HepG2 (cell line): ENCODE data around the gene CYP4F12. TPM values are rescaled to one million over a fixed set of nuclear protein-coding genes. Genes with fewer than 3 reads are reported as not detected.

ENCODE experiments used
- ATAC-seq: fragments of 200-7000 bp; cut with Tn5 transposase; 3 replicates; pipeline ENCODE4 v1.9.1; 2020; ENCODE audit warnings: mild to moderate bottlenecking, moderate library complexity
- BruUV-seq: library from RNA; stranded (reverse); fragments of 400-500 nt; replicated peaks from 2 replicates; lab custom pipeline; 2021; lab: Mats Ljungman, UMichigan
- CTCF ChIA-PET: fragments of 300-600 bp; formaldehyde crosslinking; extraction: SDS; loops from one replicate; lab custom pipeline; 2021; ENCODE audit warnings: low total read pairs, inconsistent platforms, low intra/inter-chr PET ratio; lab: Yijun Ruan, JAX
- POLR2A ChIA-PET: fragments of 350-600 bp; sonication (Branson Sonifier 250); formaldehyde crosslinking; loops from one replicate; lab custom pipeline; 2020; ENCODE audit warnings: antibody characterized with exemption, inconsistent platforms; lab: Yijun Ruan, JAX
- DNase-seq: peaks from one replicate; pipeline ENCODE4 v3.0.0-alpha.2; 2015; ENCODE audit warnings: low spot score
- FAIRE-seq: peaks from 3 replicates; lab custom pipeline; 2011; peaks lifted over from hg19 to GRCh38; lab: Jason Lieb, UNC
- H2AFZ ChIP-seq: one replicate; pipeline ENCODE4 v1.6.1; 2011; ENCODE audit warnings: low read length, inconsistent platforms
- H3K27ac ChIP-seq: fragments of 300-600 bp; 3 replicates; pipeline ENCODE4 v1.8.0; 2011; ENCODE audit warnings: mixed run types, mild to moderate bottlenecking, mixed read lengths, low read length, inconsistent platforms; ENCODE audit not compliant: insufficient read depth; ENCODE audit errors: extremely low read length
- H3K27me3 ChIP-seq, 2 experiments: fragments of 200-600 bp in 1 of 2; 2 replicates in 1 of 2; 3 replicates in 1 of 2; pipeline versions ENCODE4 v1.6.0 to v1.8.0; 2011; ENCODE audit warnings: low read length in 2 of 2, mild to moderate bottlenecking in 2 of 2, moderate library complexity in 2 of 2, inconsistent platforms in 1 of 2; ENCODE audit not compliant: insufficient read depth in 2 of 2, control insufficient read depth in 1 of 2
- H3K36me3 ChIP-seq, 2 experiments: fragments of 200-600 bp in 1 of 2; replicated peaks in 1 of 2; 2 replicates in 1 of 2; 3 replicates in 1 of 2; pipeline versions ENCODE4 v1.5.1 to v1.8.0; 2011; ENCODE audit warnings: low read length in 2 of 2, inconsistent platforms in 1 of 2; ENCODE audit not compliant: insufficient read depth in 2 of 2, control insufficient read depth in 1 of 2
- H3K4me1 ChIP-seq: 2 replicates; pipeline ENCODE4 v1.5.1; 2012; ENCODE audit warnings: low read length, inconsistent platforms; ENCODE audit not compliant: insufficient read depth
- H3K4me2 ChIP-seq: 2 replicates; pipeline ENCODE4 v1.6.0; 2011; ENCODE audit warnings: low read depth, low read length, inconsistent platforms
- H3K4me3 ChIP-seq, 3 experiments: fragments of 200-600 bp in 1 of 3; sonication (generic), shearing (Covaris generic) in 1 of 3; replicated peaks in 1 of 3; 2 replicates each; pipeline ENCODE4 v1.5.1; 2011 to 2016; ENCODE audit warnings: low read length in 3 of 3, inconsistent platforms in 2 of 3, low read depth in 2 of 3, mild to moderate bottlenecking in 2 of 3, control low read depth in 1 of 3, mixed read lengths in 1 of 3; ENCODE audit not compliant: insufficient read depth in 1 of 3
- H3K79me2 ChIP-seq: one replicate; pipeline ENCODE4 v1.6.1; 2011; ENCODE audit warnings: low read length, inconsistent platforms; ENCODE audit not compliant: insufficient read depth
- H3K9ac ChIP-seq: 2 replicates; pipeline ENCODE4 v1.6.0; 2011; ENCODE audit warnings: mild to moderate bottlenecking, low read depth, low read length, inconsistent platforms; ENCODE audit not compliant: insufficient read depth
- H3K9me3 ChIP-seq: 2 replicates; pipeline ENCODE4 v1.5.1; 2012; ENCODE audit warnings: mild to moderate bottlenecking, low read length
- H4K20me1 ChIP-seq: 2 replicates; pipeline ENCODE4 v1.6.0; 2011; ENCODE audit warnings: inconsistent platforms, mild to moderate bottlenecking, low read length, moderate library complexity; ENCODE audit not compliant: insufficient read depth
- BORCS8-MEF2B ChIP-seq: sonication (generic); formaldehyde crosslinking; IDR thresholded peaks from 2 replicates; pipeline ENCODE4 v1.8.0; 2022; ENCODE audit warnings: mild to moderate bottlenecking, missing genetic modification reagents
- BRCA1 ChIP-seq: sonication (generic); formaldehyde crosslinking; IDR thresholded peaks from 2 replicates; pipeline ENCODE4 v1.4.0; 2020; ENCODE audit warnings: missing genetic modification reagents
- CREB1 ChIP-seq, 2 experiments: fragments of 450-650 bp in 1 of 2; IDR thresholded peaks; 2 replicates each; pipeline ENCODE4 v1.6.1; 2016 to 2017; ENCODE audit warnings: control low read depth in 1 of 2, mild to moderate bottlenecking in 1 of 2, missing compliant biosample characterization in 1 of 2, missing genetic modification characterization in 1 of 2
- DPF2 ChIP-seq: sonication (generic); formaldehyde crosslinking; IDR thresholded peaks from 2 replicates; pipeline ENCODE4 v1.4.0; 2020; ENCODE audit warnings: mild to moderate bottlenecking, low read depth, missing genetic modification reagents, borderline replicate concordance
- ESRRA ChIP-seq: sonication (generic); formaldehyde crosslinking; IDR thresholded peaks from 2 replicates; pipeline ENCODE4 v1.5.1; 2020; ENCODE audit warnings: mild to moderate bottlenecking, low read depth, missing genetic modification reagents
- KLF15 ChIP-seq: sonication (generic); formaldehyde crosslinking; IDR thresholded peaks from 2 replicates; pipeline ENCODE4 v1.8.1; 2023; ENCODE audit warnings: borderline replicate concordance, mild to moderate bottlenecking, inconsistent platforms, missing genetic modification reagents, mixed read lengths
- SOX6 ChIP-seq, 2 experiments: fragments of 450-650 bp in 1 of 2; sonication (generic) in 1 of 2; formaldehyde crosslinking in 1 of 2; IDR thresholded peaks; 2 replicates each; pipeline versions ENCODE4 v1.4.0 to v1.6.1; 2017 to 2020; ENCODE audit warnings: antibody characterized with exemption in 1 of 2, mild to moderate bottlenecking in 1 of 2, missing genetic modification reagents in 1 of 2
- ZBED4 ChIP-seq: sonication (generic); formaldehyde crosslinking; IDR thresholded peaks from 2 replicates; pipeline ENCODE4 v1.4.0; 2020; ENCODE audit warnings: missing genetic modification reagents, borderline replicate concordance
- ZBTB33 ChIP-seq: sonication (generic); formaldehyde crosslinking; IDR thresholded peaks from 2 replicates; pipeline ENCODE4 v1.4.0; 2020; ENCODE audit warnings: missing genetic modification reagents
- ZNF282 ChIP-seq: fragments of 450-650 bp; IDR thresholded peaks from 2 replicates; pipeline ENCODE4 v1.6.1; 2018; ENCODE audit not compliant: partially characterized antibody
- ZNF367 ChIP-seq: sonication (generic); formaldehyde crosslinking; IDR thresholded peaks from 2 replicates; pipeline ENCODE4 v1.4.0; 2020; ENCODE audit warnings: missing genetic modification reagents, borderline replicate concordance
- ZNF766 ChIP-seq: sonication (generic); formaldehyde crosslinking; IDR thresholded peaks from 2 replicates; pipeline ENCODE4 v1.5.0; 2020; ENCODE audit warnings: missing genetic modification reagents, borderline replicate concordance
- WGBS: methylation state at CpG from one replicate; pipeline ENCODE4 v1.1.6; 2017; ENCODE audit warnings: low lambda C conversion rate; 5-methylcytosine and 5-hydroxymethylcytosine counted together
- in situ Hi-C: cut with HindIII; loops from 2 replicates; pipeline ENCODE4 v1.10.0; 2017; ENCODE audit warnings: low pct_unique_long_range_greater_than_20kb; ENCODE audit not compliant: extremely low pct_ligation_motif_present
- intact Hi-C: fragments of 100-400 bp; cut with micrococcal nuclease; formaldehyde crosslinking; loops from one replicate; pipeline ENCODE4 v1.10.0; 2022; ENCODE audit not compliant: unreplicated experiment
- polyA plus RNA-seq, 8 experiments: library from polyadenylated mRNA; depleted of rRNA in 3 of 8; stranded (reverse) in 7 of 8; unstranded in 1 of 8; fragments of >200 nt; fragmentation: Illumina TruSeq in 4 of 8; extraction: Trizol in 4 of 8; gene quantifications; 2 replicates each; pipeline versions ENCODE4 v1.2.1 to v1.2.3, GENCODE V29; 2011 to 2016; ENCODE audit warnings: low read depth in 4 of 8, missing spikeins in 1 of 8, mixed read lengths in 1 of 8; ENCODE audit not compliant: insufficient read depth in 1 of 8
- total RNA-seq, 5 experiments: library from RNA; depleted of rRNA; stranded (reverse); fragments of >200 nt; fragmentation: Illumina TruSeq; extraction: Trizol; gene quantifications; 2 replicates each; pipeline ENCODE4 v1.2.3, GENCODE V29; 2016; ENCODE audit warnings: low read depth in 1 of 5

CYP4F12 gene
- total and polyA plus RNA-seq, 2 of the 13 experiments (the other 11 are each of a cell fraction or from before 2014, with no cell fraction given): 29.9 to 30.8 TPM

- peak; percentile 78; the same call in 1 of the 2 replicates for TF ChIP-seq ZBED4 (CRISPR knock-in tag)
- peak; percentile 49; the same call in 1 of the 2 replicates for TF ChIP-seq DPF2 (CRISPR knock-in tag)
- no peak for TF ChIP-seq ZNF766 (CRISPR knock-in tag)
Observed at GRCh38 chr19:15640904-15641597, 31.8 kb upstream of the CYP4F12 start (continued).

GRCh38 chr19:15641901-15642491 lies 30.9 kb upstream of the CYP4F12 start:
- no peak for ATAC-seq
- ChIA-PET POLR2A (interaction anchor here (4.5 kb wide), 1 partner anchor 31 kb away, joined by 68 read pairs; the partner anchor contains the start of gene CYP4F12), CTCF (no interaction called here)
- BruUV-seq: no TSS peak
- in situ Hi-C loops: loop anchor here (25.0 kb wide), 1 partner anchor 520 kb away; the partner anchor contains the start of gene CIB3
- H3K4me3 ChIP-seq: peak overlapping the region; percentile 57 to 80 (median 61)
- peaks cover 77% of the 10 kb centered on the region for H3K4me1 ChIP-seq
- DNase-seq: no peak
- peak overlapping the region; percentile 67 for H3K9ac ChIP-seq
- H2AFZ ChIP-seq: peak overlapping the region; percentile 6
- H3K4me2 ChIP-seq: peak overlapping the region; percentile 96
- FAIRE-seq: no peak
- H4K20me1 ChIP-seq: no peaks in the 10 kb centered on the region; the same call in 1 of the 2 replicates
- peaks cover under 1 to 2% of the 10 kb centered on the region in 2 experiments; a peak in 2 of 5 replicates for H3K36me3 ChIP-seq
- H3K79me2 ChIP-seq: peaks cover 32% of the 10 kb centered on the region
- H3K27ac ChIP-seq: peak overlapping the region; percentile 90
- H3K27me3 ChIP-seq: no peaks in the 10 kb centered on the region
- intact Hi-C loops: loop anchor here (2.0 kb wide), 1 partner anchor 31 kb away; the partner anchor contains the start of gene CYP4F12
- WGBS: 0% methylated on average over 5 of the region's 5 CpGs
- H3K9me3 ChIP-seq: no peaks in the 10 kb centered on the region
- TF ChIP-seq ZNF367 (CRISPR knock-in tag) (no peak), BORCS8-MEF2B (CRISPR knock-in tag) (0 out of 2 replicates have a peak, but pooled peaks have one; percentile 25), CREB1 (IDR thresholded peaks at IDR 0.05) (no peak), CREB1 (CRISPR knock-in tag; IDR thresholded peaks at IDR 0.05) (no peak), ESRRA (CRISPR knock-in tag) (no peak), ZNF282 (no peak), KLF15 (CRISPR knock-in tag) (no peak), BRCA1 (CRISPR knock-in tag) (no peak), ZBTB33 (CRISPR knock-in tag) (no peak), SOX6 (IDR thresholded peaks at IDR 0.05) (no peak), SOX6 (CRISPR knock-in tag; IDR thresholded peaks at IDR 0.05) (no peak)
